Fibroblast of villous mesenchyme (primary cell): ENCODE measurements around the gene RAB7A. TPM values are rescaled to one million over a fixed set of nuclear protein-coding genes. Genes with fewer than 3 reads are reported as not detected.

Experiments
- DNase-seq: peaks from one replicate; pipeline ENCODE4 v3.0.0-alpha.2; 2010; ENCODE audit warnings: low read depth
- H3K4me3 ChIP-seq: 2 replicates; pipeline ENCODE4 v1.5.1; 2011; ENCODE audit warnings: low read depth, mild to moderate bottlenecking, low read length
- total RNA-seq: library from RNA; depleted of rRNA; stranded (reverse); fragments of >200 nt; gene quantifications from 2 replicates; pipeline ENCODE4 v1.2.3, GENCODE V29; 2012
- TF ChIP-seq, protein P1 (sequence below): IDR thresholded peaks from 2 replicates; pipeline ENCODE4 v1.5.1; 2012; ENCODE audit warnings: low read depth, mild to moderate bottlenecking, low read length; ENCODE audit not compliant: insufficient read depth

RAB7A gene
- total RNA-seq, 1 donor, result 85.5 TPM

DNA sequence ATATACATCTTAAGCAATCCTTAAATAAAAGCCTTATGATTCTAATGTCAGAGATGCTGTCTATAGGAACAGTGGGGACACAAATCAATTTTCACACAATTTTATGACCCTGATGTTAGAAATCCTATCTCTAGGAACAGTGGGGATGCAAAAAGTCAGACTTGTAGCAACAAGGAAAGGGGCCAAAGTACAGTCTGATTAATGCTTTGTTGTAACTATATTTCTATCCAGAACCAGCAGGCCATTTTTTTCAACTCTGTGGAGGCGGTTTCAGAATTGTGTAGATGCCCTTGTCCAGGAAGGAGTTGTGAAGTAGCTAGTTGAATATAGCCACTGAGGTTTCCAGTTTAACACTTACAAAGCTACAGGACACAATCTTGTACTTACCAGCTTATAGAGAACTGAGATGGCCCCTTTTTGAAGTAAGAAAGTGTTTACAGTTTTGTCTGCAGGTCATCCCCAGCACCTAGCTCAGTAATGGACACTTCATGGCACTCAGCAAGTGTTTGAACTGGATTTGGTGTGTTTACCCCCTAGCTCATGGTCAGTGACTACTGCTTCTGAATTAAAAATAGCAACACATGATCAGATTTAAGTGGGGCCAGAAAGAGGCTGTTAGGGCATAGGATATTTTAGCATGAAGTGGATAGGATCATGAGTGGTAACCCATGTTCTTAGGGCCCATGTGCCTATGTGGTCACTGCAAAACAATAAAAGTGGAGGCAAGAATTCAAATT is 54.3 kb downstream of the RAB7A start:
- no peak for DNase-seq
- no peak overlapping the region for H3K4me3 ChIP-seq
- TF ChIP-seq, protein P1, sequence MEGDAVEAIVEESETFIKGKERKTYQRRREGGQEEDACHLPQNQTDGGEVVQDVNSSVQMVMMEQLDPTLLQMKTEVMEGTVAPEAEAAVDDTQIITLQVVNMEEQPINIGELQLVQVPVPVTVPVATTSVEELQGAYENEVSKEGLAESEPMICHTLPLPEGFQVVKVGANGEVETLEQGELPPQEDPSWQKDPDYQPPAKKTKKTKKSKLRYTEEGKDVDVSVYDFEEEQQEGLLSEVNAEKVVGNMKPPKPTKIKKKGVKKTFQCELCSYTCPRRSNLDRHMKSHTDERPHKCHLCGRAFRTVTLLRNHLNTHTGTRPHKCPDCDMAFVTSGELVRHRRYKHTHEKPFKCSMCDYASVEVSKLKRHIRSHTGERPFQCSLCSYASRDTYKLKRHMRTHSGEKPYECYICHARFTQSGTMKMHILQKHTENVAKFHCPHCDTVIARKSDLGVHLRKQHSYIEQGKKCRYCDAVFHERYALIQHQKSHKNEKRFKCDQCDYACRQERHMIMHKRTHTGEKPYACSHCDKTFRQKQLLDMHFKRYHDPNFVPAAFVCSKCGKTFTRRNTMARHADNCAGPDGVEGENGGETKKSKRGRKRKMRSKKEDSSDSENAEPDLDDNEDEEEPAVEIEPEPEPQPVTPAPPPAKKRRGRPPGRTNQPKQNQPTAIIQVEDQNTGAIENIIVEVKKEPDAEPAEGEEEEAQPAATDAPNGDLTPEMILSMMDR, result no peak

DNA sequence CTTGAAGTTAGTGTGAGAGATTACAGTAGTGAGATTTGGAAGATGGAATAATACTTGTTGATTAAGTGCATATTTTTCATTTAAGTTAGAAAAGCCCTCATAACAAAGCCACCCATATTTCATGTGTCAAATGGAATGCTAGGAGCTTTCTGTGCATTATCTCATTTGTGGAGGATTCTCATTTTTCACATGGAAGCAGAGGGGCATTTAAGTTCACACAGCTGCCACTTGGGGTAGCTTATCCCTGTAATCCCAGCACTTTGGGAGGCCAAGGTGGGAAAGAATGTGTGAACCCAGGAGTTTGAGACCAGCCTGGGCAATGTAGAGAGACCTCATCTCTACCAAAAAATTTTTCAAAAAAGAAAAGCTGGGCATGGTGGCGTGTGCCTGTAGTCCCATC is 55.2 kb downstream of the RAB7A start:
- TF ChIP-seq, protein P1, result no peak

DNA sequence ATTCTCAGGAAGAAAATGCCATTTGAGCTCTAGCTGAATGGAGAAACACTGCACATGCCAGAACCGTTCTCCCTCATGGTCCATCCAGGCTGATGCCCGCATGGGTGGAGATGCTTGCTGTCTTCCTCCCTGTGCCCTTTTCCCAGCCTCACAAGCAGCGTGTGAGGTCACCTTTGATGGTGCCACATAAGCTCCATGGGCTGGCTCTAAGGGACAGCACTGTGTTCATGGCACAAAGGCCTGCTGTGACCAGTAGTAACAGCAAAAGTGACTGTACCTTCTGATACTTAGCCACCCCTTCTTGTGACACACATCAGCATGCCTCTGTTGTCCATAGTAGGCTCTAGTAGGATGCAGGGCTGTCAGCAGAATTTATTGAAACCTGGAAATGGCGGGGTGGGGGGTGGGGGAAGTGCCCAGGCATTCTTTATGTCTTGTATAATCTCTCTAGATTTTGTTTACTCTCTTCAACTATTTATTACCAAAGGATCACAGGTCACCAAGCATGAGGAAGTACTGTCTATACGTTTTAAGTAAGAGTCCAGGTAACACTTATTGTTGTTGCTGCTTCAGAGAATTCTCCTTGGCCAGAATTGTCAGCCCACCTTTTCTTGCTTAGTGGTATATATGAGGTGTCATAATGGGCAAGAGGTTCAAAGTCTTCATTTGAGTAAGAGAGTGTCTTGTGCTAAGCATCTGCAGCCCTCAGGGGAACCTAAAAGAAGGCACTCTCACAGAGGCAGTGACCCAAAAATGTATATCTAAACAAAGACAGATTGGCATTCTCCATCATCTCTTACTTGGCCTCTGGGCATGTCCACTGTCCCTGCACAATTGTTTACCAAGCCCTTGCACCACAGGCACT is 56.5 kb downstream of the RAB7A start:
- TF ChIP-seq, protein P1, result no peak
- H3K4me3 ChIP-seq, result no peak overlapping the region
- no peak for DNase-seq

More for the DNA sequence above, 55.2 kb downstream of the RAB7A start:
- H3K4me3 ChIP-seq, result no peak overlapping the region
- DNase-seq, result no peak

DNA sequence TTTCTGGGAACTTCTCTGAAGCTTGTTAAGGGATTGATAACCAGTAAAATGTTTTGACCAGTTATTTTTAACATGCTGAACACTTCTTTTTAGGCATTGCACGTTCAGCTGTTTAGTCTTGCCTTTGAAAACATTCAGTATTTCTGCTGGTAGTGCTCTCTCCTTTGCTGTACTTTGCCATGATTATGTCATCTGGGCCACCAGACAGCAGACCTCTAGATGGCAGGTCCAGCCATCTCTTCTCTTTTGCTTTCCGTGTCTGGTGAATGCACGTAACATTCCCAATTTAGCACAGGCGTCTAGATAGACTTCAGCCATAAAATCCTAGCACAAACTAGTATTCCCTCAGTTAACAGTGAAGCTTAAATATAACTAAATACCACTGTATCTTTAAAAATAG is 57.8 kb downstream of the RAB7A start:
- TF ChIP-seq, protein P1, result no peak

DNA sequence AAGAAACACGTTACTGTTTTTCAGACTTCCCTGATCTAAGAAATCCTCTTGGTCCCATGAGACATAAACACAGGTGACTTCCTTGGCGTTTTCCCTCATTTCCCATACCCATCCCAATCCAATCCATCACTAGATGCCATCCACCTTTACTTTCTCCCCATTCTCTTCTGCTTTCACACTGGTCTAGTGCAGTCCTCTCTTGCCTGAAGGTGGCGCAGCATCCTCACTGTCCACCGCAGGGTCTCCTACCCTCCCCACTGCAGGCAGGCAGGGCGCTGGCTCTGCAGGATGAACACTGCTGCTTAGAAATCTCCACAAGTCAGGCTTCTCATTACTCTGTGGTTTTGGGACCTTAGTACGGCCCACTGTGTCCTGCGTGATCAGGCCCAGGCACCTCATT is 58.2 kb downstream of the RAB7A start:
- no peak for DNase-seq
- no peak overlapping the region for H3K4me3 ChIP-seq
- TF ChIP-seq, protein P1, result peak; percentile 59

More for the DNA sequence above, 57.8 kb downstream of the RAB7A start:
- no peak overlapping the region for H3K4me3 ChIP-seq
- no peak for DNase-seq

GRCh38 chr3:128784843-128785242 is 58.9 kb downstream of the RAB7A start:
- DNase-seq, result no peak
- no peak overlapping the region for H3K4me3 ChIP-seq
- TF ChIP-seq, protein P1, result no peak
